Measurements from ENCODE around the gene GPBAR1.
"Not testable (repeated sequence)": the region's sequence is repeated elsewhere in the genome, so short reads cannot be mapped to it uniquely, and the experiment has no call there.

The GPBAR1 gene

GRCh38 chr2:218269900-218270720 is 9.3 kb downstream of the GPBAR1 start, which contains the start of the genes AAMP and PNKD:
AAMP (minus strand) TSS chr2:218270137; CDS start chr2:218270086, 51 bp downstream.
PNKD (plus strand) TSS chr2:218270519; CDS start chr2:218270536, 17 bp downstream.
- peak; percentile 98 to 99 for DNase-seq

DNA sequence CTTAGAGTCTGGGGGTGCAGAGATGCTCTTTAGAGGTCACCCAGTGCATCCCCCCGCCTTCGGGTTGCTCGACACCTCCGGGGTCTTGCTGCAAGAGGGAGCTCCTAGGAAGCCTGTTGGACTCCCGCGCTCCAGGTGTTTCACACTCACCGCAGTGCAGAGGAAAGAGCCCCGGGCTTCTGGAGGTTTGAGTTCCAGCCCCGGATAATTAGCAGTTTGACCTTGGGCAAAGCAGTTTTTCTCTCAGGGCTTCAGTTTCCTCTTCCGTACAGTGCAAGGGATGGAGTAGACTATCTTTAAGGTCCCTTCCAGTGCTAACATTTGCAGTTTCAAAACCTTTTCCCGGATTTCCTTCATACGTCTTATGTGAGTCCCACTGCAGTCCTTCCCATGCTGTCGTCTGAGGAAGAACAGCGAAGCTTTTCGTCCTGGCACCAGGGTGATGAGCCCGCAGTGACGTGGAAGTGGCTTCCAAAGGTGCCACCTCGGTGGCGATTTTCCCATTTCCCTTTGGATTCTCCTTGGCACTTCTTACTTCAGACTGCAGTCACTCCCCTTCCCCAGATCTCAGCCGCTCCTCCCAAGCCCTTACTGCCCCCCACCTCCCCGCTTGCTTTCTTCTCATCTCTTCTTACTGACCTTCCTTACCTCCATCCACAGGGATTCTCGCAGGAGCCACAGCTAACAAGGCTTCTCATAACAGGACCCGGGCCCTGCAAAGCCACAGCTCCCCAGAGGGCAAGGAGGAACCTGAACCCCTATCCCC is 10.1 kb downstream of the GPBAR1 start:
- DNase-seq: no peak

- no peak for DNase-seq
Measured at GRCh38 chr2:218271487-218271797, 10.6 kb downstream of the GPBAR1 start.

GRCh38 chr2:218271865-218272530 is 11.2 kb downstream of the GPBAR1 start:
- DNase-seq: no peak

GRCh38 chr2:218272531-218273212 is 11.9 kb downstream of the GPBAR1 start:
- DNase-seq: peak; percentile 68 to 82

DNA sequence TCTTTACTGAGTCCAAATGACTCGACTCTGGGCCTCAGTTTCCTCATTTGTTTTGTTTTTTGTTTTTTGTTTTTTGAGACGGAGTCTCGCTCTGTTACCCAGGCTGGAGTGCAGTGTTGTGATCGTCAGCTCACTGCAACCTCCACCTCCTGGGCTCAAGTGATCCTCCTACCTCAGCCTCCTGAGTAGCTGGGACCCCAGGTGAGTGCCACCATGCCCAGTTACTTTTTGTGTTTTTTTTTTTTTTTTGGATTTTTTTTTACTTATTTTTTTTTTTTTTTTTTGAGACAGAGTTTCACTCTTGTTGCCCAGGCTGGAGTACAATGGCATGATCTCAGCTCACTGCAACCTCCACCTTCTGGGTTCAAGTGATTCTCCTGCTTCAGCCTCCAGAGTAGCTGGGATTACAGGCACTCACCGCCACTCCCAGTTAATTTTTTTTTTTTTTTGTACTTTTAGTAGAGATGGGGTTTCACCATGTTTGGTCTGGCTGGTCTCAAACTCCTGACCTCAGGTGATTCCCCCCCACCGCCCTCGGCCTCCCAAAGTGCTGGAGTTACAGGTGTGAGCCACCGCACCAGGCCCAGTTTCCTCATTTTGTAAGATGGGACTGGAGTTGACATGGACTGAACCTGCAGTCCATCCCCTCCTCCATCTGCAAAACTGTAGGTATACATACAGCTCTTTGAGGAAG is 12.5 kb downstream of the GPBAR1 start:
- not testable (repeated sequence) for DNase-seq

DNA sequence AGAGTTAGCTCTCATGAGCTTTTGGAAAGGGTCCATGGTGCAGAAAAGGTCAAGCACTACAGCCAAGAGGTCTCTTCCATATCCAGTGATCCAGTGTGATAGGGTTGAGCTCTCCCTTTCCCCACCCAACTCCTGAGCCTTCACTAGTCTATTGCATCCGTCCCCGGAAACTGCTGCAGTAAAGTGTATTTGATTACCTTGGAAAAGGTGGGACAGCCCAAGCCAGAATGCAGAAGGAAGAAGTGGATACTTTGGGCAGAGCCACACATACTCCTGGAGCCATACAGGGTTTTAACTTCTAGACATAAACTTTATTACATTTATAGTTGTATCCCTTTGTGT is 13.1 kb downstream of the GPBAR1 start:
- no peak for DNase-seq

DNA sequence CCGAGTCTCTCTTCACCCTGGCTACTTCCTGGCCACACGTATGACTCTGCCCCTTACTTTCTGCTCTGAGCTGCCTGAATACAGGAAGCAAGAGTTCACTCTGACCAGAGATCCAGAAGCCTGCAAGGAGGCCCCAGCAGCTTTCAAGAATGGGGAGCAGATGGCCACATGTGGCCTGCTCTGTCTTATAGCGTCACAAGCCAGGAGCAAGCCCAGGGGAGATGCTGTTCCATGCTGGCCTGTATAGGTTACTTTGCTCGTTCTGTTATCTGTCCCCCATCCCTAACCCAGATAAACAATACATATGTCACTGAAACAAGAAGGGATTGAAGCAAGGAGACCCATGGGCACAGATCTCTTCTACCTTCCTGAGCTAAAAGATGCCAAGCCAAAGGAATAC is 13.8 kb downstream of the GPBAR1 start:
- no peak for DNase-seq

DNA sequence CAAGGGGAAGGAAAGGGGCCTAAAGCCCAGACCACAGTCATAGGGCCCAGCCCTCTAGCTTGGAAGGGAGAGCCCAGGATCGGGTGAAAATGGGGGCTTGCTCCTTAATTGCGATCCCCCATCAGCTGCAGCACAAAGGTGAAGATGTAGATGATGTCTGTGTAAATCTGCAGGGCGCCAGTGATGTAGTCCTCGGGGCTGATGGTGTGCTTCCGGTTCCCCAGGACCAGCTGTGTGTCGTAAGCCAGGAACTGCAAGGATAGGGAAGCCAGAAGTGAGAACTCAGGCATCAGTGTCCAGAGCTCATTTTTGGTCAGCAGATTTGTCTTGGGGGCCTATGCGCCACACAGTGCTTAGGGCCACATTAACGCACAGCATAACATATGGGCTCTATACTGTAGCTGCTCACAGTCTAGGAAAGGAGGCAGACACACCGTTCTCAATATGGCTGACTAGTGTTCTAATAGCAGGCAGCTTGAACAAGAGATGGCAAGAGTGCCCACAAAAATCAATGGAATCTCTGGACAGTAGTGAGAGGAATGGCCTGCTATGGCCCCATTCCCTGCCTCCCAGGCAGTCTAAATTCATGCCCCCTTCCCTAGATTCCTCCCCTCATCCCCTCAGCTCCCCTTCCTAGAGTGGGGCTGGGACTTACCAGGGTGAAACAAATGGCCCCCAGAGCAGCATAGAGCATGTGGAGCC is 14.7 kb downstream of the GPBAR1 start:
- DNase-seq: no peak

DNA sequence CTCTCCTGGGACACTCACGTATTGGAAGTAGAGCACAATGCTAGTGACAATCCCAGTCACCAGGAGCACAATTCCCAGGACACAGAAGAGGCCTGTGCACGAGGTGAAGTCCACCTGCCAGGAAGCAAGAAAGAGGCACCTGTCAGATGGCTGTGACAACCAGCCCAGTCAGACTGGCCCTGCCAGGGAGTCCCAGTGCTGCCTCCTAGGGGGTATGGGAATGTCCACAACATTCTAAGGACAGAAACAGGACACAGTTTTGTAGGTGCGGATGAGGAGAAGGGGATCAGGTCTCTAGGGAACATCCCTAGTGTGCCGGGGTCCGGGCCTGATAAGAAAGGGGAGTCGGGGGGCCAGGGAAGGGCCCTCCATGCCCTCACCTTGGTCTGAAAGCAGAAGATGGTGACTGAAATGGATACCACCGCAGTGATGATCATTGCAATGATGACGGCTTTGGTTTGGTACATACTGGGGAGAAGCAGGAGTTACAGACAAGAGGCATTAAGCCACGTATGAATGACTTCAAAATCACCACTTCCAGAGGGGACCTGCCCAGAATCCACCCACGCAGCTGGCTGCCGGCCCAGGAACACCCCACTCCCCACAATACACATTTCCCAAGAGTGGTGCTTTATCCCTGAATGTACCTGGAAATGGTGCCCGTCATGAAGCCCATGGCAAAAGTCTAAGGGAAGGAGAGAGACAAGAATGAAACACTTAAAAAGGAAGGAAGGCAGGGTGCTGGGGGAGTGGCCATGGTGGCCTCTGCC is 16.4 kb downstream of the GPBAR1 start:
- DNase-seq: no peak

- no peak for DNase-seq
Measured at GRCh38 chr2:218277921-218278320, 17.1 kb downstream of the GPBAR1 start.

DNA sequence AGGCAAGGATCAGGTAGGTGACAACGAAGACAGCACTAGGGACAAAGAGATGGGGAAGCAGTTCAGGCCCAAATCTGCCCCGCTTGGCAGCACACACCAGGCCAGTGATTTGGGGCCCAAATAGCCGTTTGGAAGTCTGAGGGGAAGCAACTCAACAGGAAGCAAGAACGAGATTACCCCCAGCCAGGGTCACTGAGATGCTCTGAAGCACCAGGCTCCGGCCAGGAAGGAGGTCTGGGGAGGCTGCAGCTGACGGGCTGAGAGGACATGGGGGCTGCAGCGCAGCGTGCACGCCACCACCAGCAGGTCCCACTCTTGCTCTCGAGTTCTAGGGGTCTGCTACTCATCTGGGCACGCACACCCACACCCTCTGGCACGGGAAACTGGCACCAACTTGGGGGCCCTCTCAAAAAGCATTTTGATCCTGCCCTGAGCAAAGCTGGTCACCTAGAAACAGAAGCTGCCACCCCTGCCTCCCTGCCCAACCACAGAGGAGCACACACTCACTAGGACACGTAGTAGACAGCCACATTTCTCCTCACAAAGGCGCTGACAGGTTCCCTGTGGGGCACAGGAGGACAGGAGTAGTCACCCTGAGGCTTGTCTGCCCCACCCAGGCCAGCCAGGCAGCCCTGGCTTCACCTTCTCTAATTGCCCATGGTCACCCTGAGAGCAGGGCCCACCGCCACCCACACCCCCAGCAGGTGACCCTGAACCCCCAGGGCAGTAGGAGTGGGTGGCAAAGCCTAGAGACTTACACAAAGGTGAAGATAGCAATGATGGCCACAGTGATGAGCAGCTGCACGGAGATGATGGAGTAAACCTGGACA is 17.9 kb downstream of the GPBAR1 start:
- no peak for DNase-seq

GRCh38 chr2:218280260-218280870 is 19.6 kb downstream of the GPBAR1 start:
- no peak for DNase-seq

GRCh38 chr2:218281449-218281848 is 20.6 kb downstream of the GPBAR1 start:
- DNase-seq: no peak

- peak; percentile 37 to 74 for DNase-seq
Measured at GRCh38 chr2:218282173-218282991, 21.6 kb downstream of the GPBAR1 start.

- no peak for DNase-seq
Measured at GRCh38 chr2:218284106-218284811, 23.4 kb downstream of the GPBAR1 start.

GRCh38 chr2:218285604-218286003 is 24.8 kb downstream of the GPBAR1 start:
- peak; percentile 67 to 88 for DNase-seq
